GM19025 (cell line): ENCODE results near the gene PNPLA2.

ENCODE experiments used
- ATAC-seq: cut with Tn5 transposase; IDR thresholded peaks from one replicate; pipeline ENCODE4 v1.9.1; 2021; ENCODE audit warnings: mild to moderate bottlenecking, low read depth, moderate library complexity; ENCODE audit not compliant: unreplicated experiment

PNPLA2 gene

GRCh38 chr11:828506-829175 is 9.9 kb downstream of the PNPLA2 start:
- ATAC-seq: no peak

- no peak for ATAC-seq
Measured at GRCh38 chr11:829176-829846, 10.6 kb downstream of the PNPLA2 start.

- no peak for ATAC-seq
Measured at GRCh38 chr11:829847-830294, 11.2 kb downstream of the PNPLA2 start.

GRCh38 chr11:830295-831117 is 11.8 kb downstream of the PNPLA2 start:
- ATAC-seq: no peak

GRCh38 chr11:831118-831864 is 12.6 kb downstream of the PNPLA2 start:
- ATAC-seq: no peak

GRCh38 chr11:831961-832528 is 13.3 kb downstream of the PNPLA2 start:
- ATAC-seq: no peak

GRCh38 chr11:832529-833113 is 13.9 kb downstream of the PNPLA2 start, which contains the start of gene CD151:
Gene CD151, plus strand, starts transcription at chr11:832952. Its CDS starts 3,118 bp downstream, at chr11:836070.
- ATAC-seq: no peak

GRCh38 chr11:833114-833791 is 14.5 kb downstream of the PNPLA2 start:
- no peak for ATAC-seq

GRCh38 chr11:833849-834311 is 15.2 kb downstream of the PNPLA2 start:
- no peak for ATAC-seq

GRCh38 chr11:834371-835316 is 15.9 kb downstream of the PNPLA2 start:
- no peak for ATAC-seq

GRCh38 chr11:836274-836673 is 17.6 kb downstream of the PNPLA2 start:
- no peak for ATAC-seq

- no peak for ATAC-seq
Measured at GRCh38 chr11:836700-837099, 18.0 kb downstream of the PNPLA2 start.

GRCh38 chr11:837189-837989 is 18.7 kb downstream of the PNPLA2 start:
- ATAC-seq: no peak

- no peak for ATAC-seq
Measured at GRCh38 chr11:837990-838307, 19.2 kb downstream of the PNPLA2 start.

- no peak for ATAC-seq
Measured at GRCh38 chr11:838441-839279, 19.9 kb downstream of the PNPLA2 start.

- no peak for ATAC-seq
Measured at GRCh38 chr11:839280-839623, 20.5 kb downstream of the PNPLA2 start.
